ENCODE measurements around the gene ZNF785.
"Not testable (repeated sequence)": the region's sequence is repeated elsewhere in the genome, so short reads cannot be mapped to it uniquely, and the experiment has no call there.

ZNF785 gene

GRCh38 chr16:30601966-30602365, 16.5 kb upstream of the ZNF785 start:
- DNase-seq: peak in 1 of 2 experiments; percentile 17

- DNase-seq: no peak
Observed at GRCh38 chr16:30600929-30601328, 15.4 kb upstream of the ZNF785 start.

GRCh38 chr16:30600215-30600614, 14.7 kb upstream of the ZNF785 start:
- no peak for DNase-seq

- no peak for DNase-seq
Observed at GRCh38 chr16:30592871-30593270, 7.4 kb upstream of the ZNF785 start.

- not testable (repeated sequence) for DNase-seq
Observed at GRCh38 chr16:30590869-30591268, 5.4 kb upstream of the ZNF785 start.

- DNase-seq: not testable (repeated sequence)
Observed at GRCh38 chr16:30589582-30589981, 4.1 kb upstream of the ZNF785 start.

- DNase-seq: no peak
Observed at GRCh38 chr16:30588651-30589050, 3.2 kb upstream of the ZNF785 start.

- peak in 1 of 2 experiments; percentile 3 for DNase-seq
Observed at GRCh38 chr16:30585022-30585399, 486 bp downstream of the ZNF785 start.

- DNase-seq: no peak
Observed at GRCh38 chr16:30582611-30583340, 2.7 kb downstream of the ZNF785 start.

GRCh38 chr16:30581457-30581856, 4.0 kb downstream of the ZNF785 start:
- DNase-seq: no peak

- DNase-seq: no peak
Observed at GRCh38 chr16:30574678-30575077, 10.8 kb downstream of the ZNF785 start.

- peak; percentile 89 to 90 for DNase-seq
Observed at GRCh38 chr16:30571445-30572322, 13.8 kb downstream of the ZNF785 start, which contains the start of gene ZNF688. Gene ZNF688 (minus strand): TSS chr16:30571714. CDS start chr16:30571629, 85 bp downstream.

- DNase-seq: no peak
Observed at GRCh38 chr16:30570636-30571444, 14.7 kb downstream of the ZNF785 start.

- no peak for DNase-seq
Observed at GRCh38 chr16:30569746-30570635, 15.5 kb downstream of the ZNF785 start.

GRCh38 chr16:30569281-30569680, 16.2 kb downstream of the ZNF785 start:
- no peak for DNase-seq

- peak in 1 of 2 experiments; percentile 15 for DNase-seq
Observed at GRCh38 chr16:30567991-30568638, 17.4 kb downstream of the ZNF785 start.

- no peak for DNase-seq
Observed at GRCh38 chr16:30567160-30567990, 18.1 kb downstream of the ZNF785 start.

- no peak for DNase-seq
Observed at GRCh38 chr16:30566531-30566930, 19.0 kb downstream of the ZNF785 start.

- no peak for DNase-seq
Observed at GRCh38 chr16:30565984-30566383, 19.5 kb downstream of the ZNF785 start.

- no peak for DNase-seq
Observed at GRCh38 chr16:30565526-30565925, 20.0 kb downstream of the ZNF785 start.

All from Kasumi-1 (cell line).